ENCODE measurements around the gene NPFF.

GRCh38 chr12:53496752-53497032, 10.6 kb downstream of the NPFF start:
- TF ChIP-seq CTCF (IDR thresholded peaks at IDR 0.05; ENCODE audit: extremely low read depth in 1 of 2, insufficient read depth in 1 of 2, low read depth in 1 of 2, low read length in 2 of 2) (no peak), POLR2A (IDR thresholded peaks at IDR 0.05; ENCODE audit: low read depth, low read length) (no peak)

Data from endothelial cell of umbilical vein (primary cell).